WTC11 (cell line): ENCODE results near the gene SF3B1. TPM values are rescaled to one million over a fixed set of nuclear protein-coding genes. Genes with fewer than 3 reads are reported as not detected.

ENCODE experiments used
- ATAC-seq: fragments of 200-7000 bp; cut with Tn5 transposase; 2 replicates; pipeline ENCODE4 v1.10.0; 2021; ENCODE audit warnings: mild to moderate bottlenecking, moderate library complexity
- CTCF ChIA-PET: fragments of 300-600 bp; sonication (Branson Sonifier 250); formaldehyde crosslinking; loops from one replicate; lab custom pipeline; 2021; ENCODE audit warnings: antibody characterized with exemption; lab: Charles Lee
- POLR2A ChIA-PET: fragments of 350-600 bp; sonication (Branson Sonifier 250); formaldehyde crosslinking; loops from one replicate; lab custom pipeline; 2021; ENCODE audit warnings: antibody characterized with exemption; lab: Charles Lee
- DNase-seq: peaks from one replicate; pipeline ENCODE4 v3.0.0; 2021; ENCODE audit warnings: low spot score
- H3K27ac Mint-ChIP-seq: 2 replicates; pipeline ENCODE4 v1.8.0; 2021; ENCODE audit warnings: mixed read lengths
- H3K27me3 Mint-ChIP-seq: 2 replicates; pipeline ENCODE4 v1.8.0; 2021; ENCODE audit warnings: low read depth, mild to moderate bottlenecking, moderate library complexity, mixed read lengths
- H3K36me3 Mint-ChIP-seq: 2 replicates; pipeline ENCODE4 v1.8.0; 2021; ENCODE audit warnings: mixed read lengths
- H3K4me1 Mint-ChIP-seq: 2 replicates; pipeline ENCODE4 v1.8.0; 2022; ENCODE audit warnings: mixed read lengths
- H3K4me3 Mint-ChIP-seq: 2 replicates; pipeline ENCODE4 v1.8.0; 2021; ENCODE audit warnings: mild to moderate bottlenecking, moderate library complexity, mixed read lengths
- H3K9me3 Mint-ChIP-seq: 2 replicates; pipeline ENCODE4 v1.8.0; 2021; ENCODE audit warnings: mixed read lengths
- ARID4B ChIP-seq: sonication (generic); formaldehyde crosslinking; IDR thresholded peaks from 2 replicates; pipeline ENCODE4 v1.8.0; 2023; ENCODE audit warnings: missing genetic modification reagents, mild to moderate bottlenecking, borderline replicate concordance
- ATF3 ChIP-seq: sonication (generic); formaldehyde crosslinking; conservative IDR thresholded peaks from 2 replicates; pipeline ENCODE4 v1.8.1; 2022; ENCODE audit warnings: mild to moderate bottlenecking, missing genetic modification reagents
- CDX4 ChIP-seq: fragments of 250-450 bp; sonication (Bioruptor Pico); IDR thresholded peaks from 2 replicates; pipeline ENCODE4 v1.9.0; 2021; ENCODE audit warnings: moderate library complexity, mild to moderate bottlenecking, inconsistent platforms, borderline replicate concordance
- FOXK1 ChIP-seq: sonication (generic); formaldehyde crosslinking; IDR thresholded peaks from 2 replicates; pipeline ENCODE4 v1.8.0; 2022; ENCODE audit warnings: mild to moderate bottlenecking, moderate library complexity, missing genetic modification reagents
- NR3C1 ChIP-seq: sonication (generic); formaldehyde crosslinking; conservative IDR thresholded peaks from 2 replicates; pipeline ENCODE4 v1.8.1; 2023; ENCODE audit warnings: low read depth, mild to moderate bottlenecking, missing genetic modification reagents
- RORB ChIP-seq: fragments of 250-450 bp; sonication (Bioruptor Pico); IDR thresholded peaks from 2 replicates; pipeline ENCODE4 v1.9.0; 2021; ENCODE audit warnings: mild to moderate bottlenecking
- SMAD3 ChIP-seq: sonication (generic); formaldehyde crosslinking; IDR thresholded peaks from 2 replicates; pipeline ENCODE4 v1.8.0; 2022; ENCODE audit warnings: missing genetic modification reagents, mild to moderate bottlenecking, borderline replicate concordance
- TCF7 ChIP-seq: sonication (generic); formaldehyde crosslinking; IDR thresholded peaks from 2 replicates; pipeline ENCODE4 v1.8.0; 2022; ENCODE audit warnings: mild to moderate bottlenecking, low read depth, missing genetic modification reagents, moderate library complexity
- TEAD1 ChIP-seq: sonication (generic); formaldehyde crosslinking; IDR thresholded peaks from 2 replicates; pipeline ENCODE4 v1.8.0; 2022; ENCODE audit warnings: mild to moderate bottlenecking, missing genetic modification reagents
- TEAD4 ChIP-seq: sonication (generic); formaldehyde crosslinking; IDR thresholded peaks from 2 replicates; pipeline ENCODE4 v1.8.0; 2022; ENCODE audit warnings: mild to moderate bottlenecking, missing genetic modification reagents
- ZBTB43 ChIP-seq: sonication (generic); formaldehyde crosslinking; IDR thresholded peaks from 2 replicates; pipeline ENCODE4 v1.8.1; 2023; ENCODE audit warnings: mild to moderate bottlenecking, missing genetic modification reagents
- ZNF219 ChIP-seq: sonication (generic); formaldehyde crosslinking; IDR thresholded peaks from 2 replicates; pipeline ENCODE4 v1.8.0; 2023; ENCODE audit warnings: missing genetic modification reagents, mild to moderate bottlenecking, borderline replicate concordance
- ZNF263 ChIP-seq: sonication (generic); formaldehyde crosslinking; IDR thresholded peaks from 2 replicates; pipeline ENCODE4 v1.8.1; 2022; ENCODE audit warnings: low read depth, mild to moderate bottlenecking, moderate library complexity, missing genetic modification reagents
- ZNF416 ChIP-seq: fragments of 250-450 bp; sonication (Bioruptor Pico); IDR thresholded peaks from 2 replicates; pipeline ENCODE4 v1.9.0; 2021; ENCODE audit warnings: mild to moderate bottlenecking, inconsistent platforms
- ZNF423 ChIP-seq: fragments of 250-450 bp; sonication (Bioruptor Pico); IDR thresholded peaks from 2 replicates; pipeline ENCODE4 v2.1.2; 2022; ENCODE audit warnings: mild to moderate bottlenecking, moderate library complexity
- ZNF425 ChIP-seq: fragments of 250-450 bp; sonication (Bioruptor Pico); conservative IDR thresholded peaks from 2 replicates; pipeline ENCODE4 v1.9.0; 2021; ENCODE audit warnings: mild to moderate bottlenecking
- ZNF671 ChIP-seq: fragments of 250-450 bp; sonication (Bioruptor Pico); IDR thresholded peaks from 2 replicates; pipeline ENCODE4 v1.8.0; 2021; ENCODE audit warnings: mild to moderate bottlenecking
- total RNA-seq: library from RNA; stranded (reverse); gene quantifications from 3 replicates; pipeline ENCODE4 v1.2.3, GENCODE V29; 2021
- TF ChIP-seq, protein P1 (sequence below): fragments of 250-450 bp; sonication (Bioruptor Pico); IDR thresholded peaks from 2 replicates; pipeline ENCODE4 v2.1.2; 2022; ENCODE audit warnings: mild to moderate bottlenecking, moderate library complexity
- TF ChIP-seq, protein P2 (sequence below): sonication (generic); formaldehyde crosslinking; IDR thresholded peaks from 2 replicates; pipeline ENCODE4 v1.8.1; 2023; ENCODE audit warnings: mild to moderate bottlenecking, missing genetic modification reagents
- TF ChIP-seq, protein P3 (sequence below): sonication (generic); formaldehyde crosslinking; IDR thresholded peaks from 2 replicates; pipeline ENCODE4 v1.8.1; 2022; ENCODE audit warnings: mild to moderate bottlenecking, missing genetic modification reagents, moderate library complexity, borderline replicate concordance
- TF ChIP-seq, protein P4 (sequence below): sonication (generic); formaldehyde crosslinking; IDR thresholded peaks from 2 replicates; pipeline ENCODE4 v1.8.0; 2022; ENCODE audit warnings: mild to moderate bottlenecking, missing genetic modification reagents

Gene SF3B1
- total RNA-seq, 1 experiment from 2014 or later: 321 TPM

GRCh38 chr2:197477797-197478196 lies 43.0 kb upstream of the SF3B1 start:
- POLR2A ChIA-PET: no interaction called here
- ATAC-seq: no peak
- CTCF ChIA-PET: no interaction called here
- H3K9me3 Mint-ChIP-seq: no peaks in the 10 kb centered on the region
- H3K36me3 Mint-ChIP-seq: peaks cover 37% of the 10 kb centered on the region
- no peak overlapping the region for H3K27ac Mint-ChIP-seq
- no peak overlapping the region for H3K4me3 Mint-ChIP-seq
- TF ChIP-seq SMAD3 (CRISPR knock-in tag) (no peak), TEAD1 (CRISPR knock-in tag) (no peak), CDX4 (no peak), ZNF423 (CRISPR knock-in tag) (no peak), ZNF425 (CRISPR knock-in tag) (no peak), ZNF219 (CRISPR knock-in tag) (no peak), ARID4B (CRISPR knock-in tag) (no peak), TCF7 (no peak), TEAD4 (CRISPR knock-in tag) (no peak), ZNF416 (CRISPR knock-in tag) (no peak)
- TF ChIP-seq, protein P1, sequence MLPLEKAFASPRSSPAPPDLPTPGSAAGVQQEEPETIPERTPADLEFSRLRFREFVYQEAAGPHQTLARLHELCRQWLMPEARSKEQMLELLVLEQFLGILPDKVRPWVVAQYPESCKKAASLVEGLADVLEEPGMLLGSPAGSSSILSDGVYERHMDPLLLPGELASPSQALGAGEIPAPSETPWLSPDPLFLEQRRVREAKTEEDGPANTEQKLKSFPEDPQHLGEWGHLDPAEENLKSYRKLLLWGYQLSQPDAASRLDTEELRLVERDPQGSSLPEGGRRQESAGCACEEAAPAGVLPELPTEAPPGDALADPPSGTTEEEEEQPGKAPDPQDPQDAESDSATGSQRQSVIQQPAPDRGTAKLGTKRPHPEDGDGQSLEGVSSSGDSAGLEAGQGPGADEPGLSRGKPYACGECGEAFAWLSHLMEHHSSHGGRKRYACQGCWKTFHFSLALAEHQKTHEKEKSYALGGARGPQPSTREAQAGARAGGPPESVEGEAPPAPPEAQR (CRISPR knock-in tag): no peak
- TF ChIP-seq, protein P2, sequence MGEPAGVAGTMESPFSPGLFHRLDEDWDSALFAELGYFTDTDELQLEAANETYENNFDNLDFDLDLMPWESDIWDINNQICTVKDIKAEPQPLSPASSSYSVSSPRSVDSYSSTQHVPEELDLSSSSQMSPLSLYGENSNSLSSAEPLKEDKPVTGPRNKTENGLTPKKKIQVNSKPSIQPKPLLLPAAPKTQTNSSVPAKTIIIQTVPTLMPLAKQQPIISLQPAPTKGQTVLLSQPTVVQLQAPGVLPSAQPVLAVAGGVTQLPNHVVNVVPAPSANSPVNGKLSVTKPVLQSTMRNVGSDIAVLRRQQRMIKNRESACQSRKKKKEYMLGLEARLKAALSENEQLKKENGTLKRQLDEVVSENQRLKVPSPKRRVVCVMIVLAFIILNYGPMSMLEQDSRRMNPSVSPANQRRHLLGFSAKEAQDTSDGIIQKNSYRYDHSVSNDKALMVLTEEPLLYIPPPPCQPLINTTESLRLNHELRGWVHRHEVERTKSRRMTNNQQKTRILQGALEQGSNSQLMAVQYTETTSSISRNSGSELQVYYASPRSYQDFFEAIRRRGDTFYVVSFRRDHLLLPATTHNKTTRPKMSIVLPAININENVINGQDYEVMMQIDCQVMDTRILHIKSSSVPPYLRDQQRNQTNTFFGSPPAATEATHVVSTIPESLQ (CRISPR knock-in tag): no peak
- TF ChIP-seq, protein P3, sequence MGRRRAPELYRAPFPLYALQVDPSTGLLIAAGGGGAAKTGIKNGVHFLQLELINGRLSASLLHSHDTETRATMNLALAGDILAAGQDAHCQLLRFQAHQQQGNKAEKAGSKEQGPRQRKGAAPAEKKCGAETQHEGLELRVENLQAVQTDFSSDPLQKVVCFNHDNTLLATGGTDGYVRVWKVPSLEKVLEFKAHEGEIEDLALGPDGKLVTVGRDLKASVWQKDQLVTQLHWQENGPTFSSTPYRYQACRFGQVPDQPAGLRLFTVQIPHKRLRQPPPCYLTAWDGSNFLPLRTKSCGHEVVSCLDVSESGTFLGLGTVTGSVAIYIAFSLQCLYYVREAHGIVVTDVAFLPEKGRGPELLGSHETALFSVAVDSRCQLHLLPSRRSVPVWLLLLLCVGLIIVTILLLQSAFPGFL (CRISPR knock-in tag): no peak
- TF ChIP-seq, all 79 proteins: peak for 0
- no peak for DNase-seq
- H3K27me3 Mint-ChIP-seq: no peaks in the 10 kb centered on the region
- H3K4me1 Mint-ChIP-seq: no peaks in the 10 kb centered on the region

- H3K9me3 Mint-ChIP-seq: no peaks in the 10 kb centered on the region
- no peaks in the 10 kb centered on the region for H3K27me3 Mint-ChIP-seq
- ATAC-seq: no peak
- POLR2A ChIA-PET: interaction anchor here (0.7 kb wide), 1 partner anchor 10 kb away, joined by 5 read pairs; no protein-coding TSS in a partner anchor
- no peak for TF ChIP-seq ZBTB43
- TF ChIP-seq NR3C1: no peak
- no peak for TF ChIP-seq TEAD4 (CRISPR knock-in tag)
- TF ChIP-seq RORB (CRISPR knock-in tag): no peak
- no peak for TF ChIP-seq FOXK1
- no peak for TF ChIP-seq ZNF263 (CRISPR knock-in tag)
- TF ChIP-seq SMAD3 (CRISPR knock-in tag): no peak
- TF ChIP-seq ATF3 (CRISPR knock-in tag): no peak
- TF ChIP-seq ZNF671 (CRISPR knock-in tag): no peak
- TF ChIP-seq, protein P4, sequence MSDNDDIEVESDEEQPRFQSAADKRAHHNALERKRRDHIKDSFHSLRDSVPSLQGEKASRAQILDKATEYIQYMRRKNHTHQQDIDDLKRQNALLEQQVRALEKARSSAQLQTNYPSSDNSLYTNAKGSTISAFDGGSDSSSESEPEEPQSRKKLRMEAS (CRISPR knock-in tag): no peak
- DNase-seq: no peak
- no peak overlapping the region for H3K4me3 Mint-ChIP-seq
- no peaks in the 10 kb centered on the region for H3K4me1 Mint-ChIP-seq
- CTCF ChIA-PET: no interaction called here
- no peak overlapping the region for H3K27ac Mint-ChIP-seq
- H3K36me3 Mint-ChIP-seq: peaks cover 35% of the 10 kb centered on the region
Measured at GRCh38 chr2:197472166-197472565, 37.3 kb upstream of the SF3B1 start.
